GOT3 (cell line): ENCODE results near the gene MAML3.

Experiments
- DNase-seq: peaks from one replicate; lab custom pipeline; 2025; ENCODE audit warnings: mixed read lengths; lab: John Stamatoyannopoulos, UW

MAML3 gene

DNA sequence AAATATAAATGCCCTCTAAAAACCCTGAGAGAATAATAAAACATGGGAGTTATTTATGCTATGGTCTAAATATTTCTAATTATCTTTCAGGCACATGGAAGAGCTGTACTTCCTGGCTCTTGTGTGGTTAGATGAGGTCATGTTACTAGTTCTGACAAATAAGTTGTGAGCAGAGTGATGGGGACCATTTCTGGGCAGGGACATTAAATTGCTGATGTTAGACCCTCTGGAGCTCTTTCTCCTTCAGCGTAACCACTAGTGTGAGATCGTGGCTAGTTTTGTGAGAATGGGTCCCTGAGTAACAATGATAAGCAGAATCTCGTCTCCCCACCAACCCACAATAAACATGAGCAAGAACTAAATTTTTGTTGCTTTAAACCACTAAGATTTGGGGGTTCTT is 108.0 kb downstream of the MAML3 start:
- DNase-seq: no peak

GRCh38 chr4:140044337-140044902 is 109.6 kb downstream of the MAML3 start:
- no peak for DNase-seq

DNA sequence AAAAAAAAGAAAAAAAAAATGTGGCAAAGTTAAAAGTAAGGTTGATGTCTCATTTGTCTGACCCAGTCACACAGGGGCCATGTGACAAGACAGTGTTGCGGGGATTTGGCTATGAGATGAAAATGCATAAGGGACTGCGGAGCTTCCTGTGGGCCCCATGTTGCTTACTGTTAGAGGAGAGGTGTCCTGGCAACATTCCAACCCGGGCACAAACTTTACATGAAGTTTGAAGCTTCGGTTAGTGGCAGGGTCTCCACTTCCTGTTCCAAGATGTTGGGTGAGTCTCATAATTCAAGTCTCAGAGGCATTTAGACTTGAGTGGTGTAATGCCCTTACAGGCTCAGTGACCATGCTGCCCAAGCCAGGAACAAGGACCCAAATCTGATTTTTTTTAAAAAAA is 111.3 kb downstream of the MAML3 start:
- DNase-seq: no peak

- no peak for DNase-seq
These were observed 115.9 kb downstream of the MAML3 start for GRCh38 chr4:140038031-140038533.

- no peak for DNase-seq
These were observed 116.5 kb downstream of the MAML3 start for GRCh38 chr4:140037353-140038030.

DNA sequence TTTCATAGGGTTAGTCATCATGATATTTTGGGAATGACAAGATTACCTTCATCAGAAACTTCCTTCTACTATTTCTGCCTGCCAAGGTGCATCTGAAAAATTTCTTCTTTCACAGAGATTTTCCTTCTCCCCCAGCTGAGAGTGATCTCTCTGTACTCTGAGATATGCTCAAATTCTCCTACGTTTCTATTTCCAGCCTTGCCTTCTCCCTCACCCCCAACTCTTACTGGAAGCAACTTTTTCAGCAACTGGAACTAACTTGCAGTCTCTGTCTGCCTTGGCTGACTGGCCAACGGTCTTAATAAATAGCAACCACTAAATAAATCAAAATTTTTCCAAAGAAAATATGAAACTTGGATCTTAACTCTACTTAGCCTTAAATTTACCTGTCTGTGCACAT is 122.3 kb downstream of the MAML3 start:
- DNase-seq: no peak

DNA sequence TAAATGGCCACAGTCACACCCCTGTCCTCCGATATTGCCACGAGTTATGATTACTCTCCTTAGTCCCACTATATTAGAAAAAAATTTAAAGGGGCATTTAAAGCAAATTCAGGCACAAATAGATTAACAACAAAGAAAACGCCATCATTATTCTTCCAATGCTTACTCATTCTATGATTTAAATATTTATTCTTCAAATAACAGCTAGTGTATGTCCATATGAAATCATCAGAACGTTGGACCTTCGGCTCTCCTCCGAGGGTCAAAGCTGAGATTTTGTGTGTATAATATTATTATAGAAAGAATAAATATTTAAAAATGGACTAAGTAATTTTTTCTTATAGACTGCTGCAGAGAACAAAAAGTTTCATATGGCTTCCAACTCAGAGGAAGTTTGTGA is 122.9 kb downstream of the MAML3 start:
- no peak for DNase-seq

- no peak for DNase-seq
These were observed 125.1 kb downstream of the MAML3 start for GRCh38 chr4:140028676-140029517.

- DNase-seq: no peak
These were observed 125.9 kb downstream of the MAML3 start for GRCh38 chr4:140028101-140028500.

- DNase-seq: no peak
These were observed 126.9 kb downstream of the MAML3 start for GRCh38 chr4:140027101-140027500.

- no peak for DNase-seq
These were observed 128.5 kb downstream of the MAML3 start for GRCh38 chr4:140025470-140025869.

DNA sequence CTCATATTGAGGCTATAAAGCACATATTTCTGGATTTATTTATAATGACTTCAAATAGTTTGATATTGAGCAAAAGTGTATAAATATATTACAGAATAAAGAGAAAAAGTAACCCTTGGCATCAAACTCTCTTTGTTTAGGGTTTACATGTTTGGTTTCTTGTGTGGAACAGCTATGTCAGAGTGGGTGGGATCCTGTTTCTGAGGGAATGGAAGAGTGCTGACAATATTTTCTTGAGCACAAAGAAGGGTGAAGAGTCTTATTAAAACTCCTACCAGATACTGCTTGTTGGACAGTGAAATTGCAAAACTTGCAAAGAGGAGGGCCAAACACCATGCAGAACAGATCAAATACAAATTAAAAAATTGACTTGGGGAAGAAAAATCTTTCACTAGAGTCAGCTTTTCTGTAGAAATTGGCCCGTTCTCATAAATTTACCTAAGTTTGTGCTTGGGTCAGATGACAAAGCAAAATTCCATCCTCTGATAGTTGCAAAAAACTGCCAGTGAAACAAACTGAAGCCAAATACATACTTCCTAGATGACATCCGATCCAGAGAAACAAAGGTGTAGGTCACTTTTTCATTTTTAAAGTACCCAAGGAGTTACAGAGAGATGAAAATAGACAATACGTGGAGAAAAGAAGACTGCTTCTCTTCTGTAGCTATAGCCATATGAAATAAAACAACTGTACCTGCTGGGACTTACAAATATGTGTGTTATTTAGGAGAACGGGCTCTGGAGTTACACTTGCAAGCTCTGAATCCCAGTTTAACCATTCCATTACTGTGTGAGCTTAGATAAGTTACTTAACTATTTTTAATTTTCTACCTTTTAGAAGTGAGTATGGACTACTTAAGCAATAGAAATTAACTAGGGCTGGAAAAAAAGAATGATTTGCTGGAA is 133.3 kb downstream of the MAML3 start:
- no peak for DNase-seq

GRCh38 chr4:140019619-140020347 is 134.2 kb downstream of the MAML3 start:
- DNase-seq: no peak

DNA sequence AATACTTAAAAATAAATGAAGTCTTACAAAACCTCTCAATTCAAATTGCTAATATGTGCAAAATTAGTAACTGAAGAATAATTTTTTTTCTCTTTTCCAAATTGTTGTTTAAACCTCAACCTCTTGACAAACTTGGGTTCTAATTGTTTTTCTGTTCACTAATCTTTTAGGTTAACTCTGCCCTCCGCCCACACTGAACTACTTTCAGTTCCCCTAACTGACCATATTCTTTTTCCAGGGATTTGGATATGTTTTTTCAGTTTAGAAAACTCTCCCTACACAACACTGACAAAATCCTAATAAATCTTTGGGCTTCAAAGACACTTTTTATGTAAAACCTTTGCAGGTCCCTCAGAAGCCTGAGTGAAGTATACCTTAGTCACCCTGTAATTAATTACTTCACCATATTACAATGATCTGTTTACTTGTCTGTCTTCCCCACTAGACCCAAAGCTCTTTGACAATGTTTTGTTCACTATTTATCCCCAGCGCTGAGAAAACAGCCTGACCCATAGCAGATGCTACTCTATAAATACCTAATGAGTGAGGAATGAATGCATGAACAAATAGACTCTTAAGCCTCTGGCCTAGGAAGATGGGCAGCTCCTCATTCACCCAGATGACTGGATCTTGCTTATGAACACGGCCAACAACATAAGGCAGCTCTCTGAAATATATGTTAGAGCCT is 134.9 kb downstream of the MAML3 start:
- DNase-seq: no peak

- DNase-seq: no peak
These were observed 139.7 kb downstream of the MAML3 start for GRCh38 chr4:140014284-140014683.

GRCh38 chr4:140012688-140013486 is 141.1 kb downstream of the MAML3 start:
- DNase-seq: no peak

- no peak for DNase-seq
These were observed 148.3 kb downstream of the MAML3 start for GRCh38 chr4:140005699-140006098.

- DNase-seq: no peak
These were observed 148.9 kb downstream of the MAML3 start for GRCh38 chr4:140004922-140005627.

GRCh38 chr4:140004549-140004895 is 149.5 kb downstream of the MAML3 start:
- DNase-seq: no peak
